Stomach (tissue), 4 donors: ENCODE data around the gene ACYP2.

ENCODE experiments used
- CTCF ChIP-seq, 7 experiments: fragments of 450-650 bp in 4 of 7; fragments of 200-600 bp in 3 of 7; sonication (generic) in 3 of 7; IDR thresholded peaks; one replicate each; pipeline ENCODE4 v1.5.1; 2016 to 2019; ENCODE audit warnings: antibody characterized with exemption in 7 of 7, control low read depth in 2 of 7, mild to moderate bottlenecking in 1 of 7
- EP300 ChIP-seq: sonication (generic); formaldehyde crosslinking; IDR thresholded peaks from one replicate; pipeline ENCODE4 v1.6.1; 2017; ENCODE audit warnings: antibody characterized with exemption
- POLR2A ChIP-seq, 4 donors: fragments of 450-650 bp; IDR thresholded peaks; one replicate each; pipeline ENCODE4 v1.6.1; 2016; ENCODE audit warnings: antibody characterized with exemption in 4 of 4, control low read depth in 2 of 4, mild to moderate bottlenecking in 1 of 4, moderate library complexity in 1 of 4

- no peak for TF ChIP-seq EP300
- TF ChIP-seq CTCF (IDR thresholded peaks at IDR 0.05), result no peak
- TF ChIP-seq POLR2A (IDR thresholded peaks at IDR 0.05), result no peak
Observed at GRCh38 chr2:54240515-54241469, 125.4 kb downstream of the ACYP2 start.
